NOMO-1 treated with dmso at 0.1 percent for 144 hours (cell line): ENCODE results near the gene ZDHHC4.
"Not testable (repeated sequence)": the region's sequence is repeated elsewhere in the genome, so short reads cannot be mapped to it uniquely, and the experiment has no call there.

ENCODE experiments used
- DNase-seq: peaks from one replicate; lab custom pipeline; 2025; ENCODE audit not compliant: unreplicated experiment; lab: John Stamatoyannopoulos, UW

ZDHHC4 gene

GRCh38 chr7:6559896-6560295 lies 17.4 kb upstream of the ZDHHC4 start:
- DNase-seq, result no peak

DNA sequence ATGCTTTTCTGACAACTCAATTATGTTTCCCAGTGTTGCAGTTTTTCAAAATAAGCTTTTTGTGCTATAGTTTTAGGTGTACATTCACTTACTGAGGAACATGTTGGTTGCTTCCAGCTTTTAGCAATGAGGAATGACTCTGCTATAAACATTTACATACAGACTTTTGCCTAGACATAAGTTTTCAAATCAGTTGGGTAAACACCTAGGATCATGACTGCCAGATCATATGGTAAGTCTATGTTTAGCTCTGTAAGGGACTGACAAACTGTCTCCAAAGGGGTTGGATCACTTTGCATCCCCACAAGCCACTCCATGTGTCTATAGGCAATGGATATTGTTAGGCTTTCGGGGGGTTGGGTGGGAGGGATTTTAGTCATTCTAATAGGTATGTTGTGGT lies 15.1 kb upstream of the ZDHHC4 start:
- DNase-seq, result no peak

GRCh38 chr7:6563936-6564770 lies 13.1 kb upstream of the ZDHHC4 start:
- DNase-seq, result no peak

DNA sequence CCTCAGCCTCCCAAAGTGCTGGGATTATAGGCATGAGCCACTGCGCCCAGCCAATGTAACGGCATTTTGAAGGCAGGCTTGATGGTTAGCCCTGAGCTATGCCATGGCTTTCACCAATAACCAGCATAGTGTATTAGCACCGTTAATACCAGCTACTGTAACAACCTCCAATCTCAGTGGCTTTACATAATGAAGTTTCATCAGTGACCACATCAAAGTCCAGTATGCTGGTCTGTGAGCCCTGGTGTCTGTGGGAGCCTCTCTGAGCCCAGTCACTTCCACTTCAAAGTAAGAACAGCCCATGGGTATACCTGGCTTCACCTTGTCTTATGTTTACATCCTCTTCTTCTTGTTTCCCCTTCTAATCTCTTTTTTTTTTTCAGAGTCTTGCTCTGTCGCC lies 11.6 kb upstream of the ZDHHC4 start:
- DNase-seq, result no peak

- no peak for DNase-seq
Measured at GRCh38 chr7:6567886-6568285, 9.4 kb upstream of the ZDHHC4 start.

DNA sequence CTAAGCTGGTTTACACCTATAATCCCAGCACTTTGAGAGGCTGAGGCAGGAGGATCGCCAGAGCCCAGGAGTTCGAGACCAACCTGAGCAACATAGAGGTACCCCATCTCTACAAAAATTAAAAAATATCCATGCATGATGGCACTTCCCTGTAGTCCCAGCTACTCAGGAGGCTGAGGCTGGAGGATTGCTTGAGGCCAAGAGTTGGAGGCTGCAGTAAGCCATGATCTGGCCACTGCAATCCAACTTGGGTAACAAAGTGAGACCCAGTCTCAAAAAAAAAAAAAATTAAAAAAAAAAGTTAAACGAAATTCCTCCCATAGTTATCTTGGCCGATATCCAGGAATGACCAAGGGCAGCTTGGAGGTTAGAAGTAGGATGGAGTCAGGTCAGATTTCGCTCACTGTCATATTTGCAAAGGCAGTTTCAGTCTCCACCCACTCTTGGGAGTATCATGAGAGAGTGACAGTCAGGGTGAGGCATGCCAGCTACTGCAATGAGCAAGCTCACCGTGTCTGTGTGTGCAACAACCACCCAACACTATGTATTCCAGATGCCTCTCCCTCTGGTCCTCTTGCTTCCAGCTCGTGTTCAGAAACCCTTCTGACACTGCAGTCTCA lies 6.0 kb upstream of the ZDHHC4 start:
- no peak for DNase-seq

DNA sequence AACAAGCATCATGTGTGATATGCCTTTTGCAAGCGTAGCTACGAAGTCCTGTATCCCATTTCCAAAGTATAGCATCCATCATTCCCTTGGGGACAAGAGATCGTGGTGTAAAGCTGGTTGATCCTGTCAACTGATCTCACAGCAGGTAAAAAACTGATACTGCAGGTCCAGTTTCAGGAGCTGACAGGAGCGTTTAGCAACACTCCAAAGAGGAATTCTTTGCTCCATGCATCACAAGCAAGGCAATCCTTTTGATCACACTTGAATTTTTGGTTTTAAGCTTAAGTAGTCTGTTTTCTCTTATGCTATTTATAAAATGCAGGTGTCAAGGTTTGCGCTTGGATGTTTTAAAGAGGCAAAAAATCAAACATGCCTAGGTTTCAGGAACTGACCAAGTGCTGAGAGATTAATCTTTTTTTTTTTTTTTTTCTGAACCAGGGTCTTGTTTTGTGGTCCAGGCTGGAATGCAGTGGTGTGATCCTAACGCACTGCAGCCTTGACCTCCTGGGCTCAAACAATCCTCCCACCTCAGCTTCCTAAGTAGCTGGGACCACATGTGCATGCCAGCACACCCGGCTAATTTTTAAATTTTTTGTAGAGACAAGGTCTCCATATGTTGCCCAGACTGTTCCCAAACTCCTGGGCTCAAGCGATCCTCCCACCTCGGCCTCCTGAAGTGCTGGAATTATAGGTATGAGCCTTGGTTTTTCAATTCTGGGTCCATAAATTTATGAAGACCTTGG lies 1.8 kb upstream of the ZDHHC4 start:
- DNase-seq, result no peak

DNA sequence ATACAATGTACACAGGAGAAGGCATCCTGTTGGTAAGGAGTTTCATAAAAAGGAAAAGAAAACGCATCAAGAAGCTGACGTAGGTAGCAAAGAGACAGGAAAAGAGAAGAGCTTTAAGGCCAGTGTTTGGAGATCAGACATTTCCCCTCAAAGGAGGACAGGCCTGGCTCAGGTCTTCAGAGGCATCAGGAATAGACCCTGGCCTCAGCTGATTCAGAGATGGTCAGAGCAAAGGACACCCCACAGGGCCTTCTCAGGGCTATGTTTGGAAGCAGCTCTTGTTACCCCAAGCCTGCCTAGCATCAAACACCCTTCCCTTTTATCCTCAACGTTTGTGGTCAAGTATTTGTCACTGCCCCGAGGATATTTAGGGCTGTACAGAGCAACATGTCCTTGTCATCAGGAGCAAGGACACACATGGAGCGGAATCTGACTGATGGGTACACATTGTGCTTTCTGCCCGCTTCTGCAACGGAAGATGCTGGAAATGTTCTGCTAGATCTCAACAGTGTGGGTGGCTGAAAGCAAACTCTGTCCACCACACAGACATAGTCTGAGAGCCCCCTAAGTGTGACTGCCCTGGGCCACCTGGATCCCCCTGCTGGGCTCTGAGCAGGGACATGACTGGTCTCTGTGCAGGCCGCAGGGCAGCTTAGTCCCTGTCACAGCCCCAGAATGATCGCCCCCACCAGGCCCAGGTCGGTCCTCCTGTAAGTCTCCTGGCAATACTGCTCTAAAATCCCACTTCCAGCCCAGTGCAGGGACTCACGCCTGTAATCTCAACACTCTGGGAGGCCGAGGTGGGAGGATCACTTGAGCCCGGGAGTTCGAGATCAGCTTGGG lies 1.0 kb upstream of the ZDHHC4 start:
- DNase-seq, result no peak

- not testable (repeated sequence) for DNase-seq
Measured at GRCh38 chr7:6576867-6577368, 336 bp upstream of the ZDHHC4 start.

GRCh38 chr7:6578114-6579084 lies 1.1 kb downstream of the ZDHHC4 start:
- DNase-seq, result no peak

DNA sequence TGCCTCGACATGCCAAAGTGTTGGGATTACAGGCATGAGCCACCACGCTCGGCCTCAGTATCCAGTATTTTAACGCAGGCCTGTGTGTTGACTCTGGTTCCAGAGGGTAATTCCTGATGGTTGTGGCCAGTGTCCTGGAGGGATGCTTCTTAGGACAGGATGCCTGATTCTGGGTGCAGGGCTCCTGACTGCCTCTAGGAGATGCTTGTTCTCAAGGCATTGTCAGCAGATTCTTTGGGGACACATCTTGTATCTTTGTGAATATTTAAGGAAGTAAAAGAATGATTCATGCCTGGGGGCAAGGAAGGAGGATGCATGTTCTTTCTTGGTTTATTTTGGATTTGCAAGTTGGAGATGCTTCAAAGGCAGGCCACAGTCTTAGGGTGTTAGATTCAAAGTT lies 2.2 kb downstream of the ZDHHC4 start:
- DNase-seq, result no peak

DNA sequence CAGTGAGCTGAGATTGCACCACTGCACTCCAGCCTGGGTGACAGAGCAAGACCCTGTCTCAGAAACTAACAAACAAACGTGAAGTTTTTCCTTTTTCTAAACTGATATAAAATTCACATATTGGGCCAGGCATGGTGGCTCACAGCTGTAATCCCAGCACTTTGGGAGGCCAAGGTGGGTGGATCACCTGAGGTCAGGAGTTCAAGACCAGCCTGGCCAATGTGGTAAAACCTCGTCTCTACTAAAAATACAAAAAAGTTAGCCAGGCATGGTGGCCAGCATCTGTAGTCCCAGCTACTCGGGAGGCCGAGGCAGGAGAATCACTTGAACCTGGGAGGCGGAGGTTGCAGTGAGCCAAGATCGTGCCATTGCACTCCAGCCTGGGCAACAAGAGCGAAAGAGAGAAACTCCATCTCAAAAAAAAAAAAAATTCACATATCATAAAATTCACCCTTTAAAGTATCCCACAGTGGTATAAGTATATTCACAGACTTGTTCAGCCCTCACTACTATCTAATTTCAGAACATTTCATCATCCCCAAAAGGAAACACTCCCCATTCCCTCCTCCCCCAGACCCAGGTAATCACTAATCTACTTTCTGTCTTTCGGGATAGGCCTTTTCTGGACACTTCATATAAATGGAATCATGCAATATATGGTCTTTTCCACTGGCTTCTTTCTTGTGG lies 8.6 kb downstream of the ZDHHC4 start:
- DNase-seq, result not testable (repeated sequence)

GRCh38 chr7:6588566-6588965 lies 11.3 kb downstream of the ZDHHC4 start:
- DNase-seq, result no peak

GRCh38 chr7:6589151-6589828 lies 12.0 kb downstream of the ZDHHC4 start:
- DNase-seq, result no peak

GRCh38 chr7:6589829-6590644 lies 12.8 kb downstream of the ZDHHC4 start, which contains the start of gene INTS15:
Gene INTS15 (plus strand): TSS chr7:6590021. CDS start chr7:6590284, 263 bp downstream.
- peak; percentile 68 for DNase-seq

DNA sequence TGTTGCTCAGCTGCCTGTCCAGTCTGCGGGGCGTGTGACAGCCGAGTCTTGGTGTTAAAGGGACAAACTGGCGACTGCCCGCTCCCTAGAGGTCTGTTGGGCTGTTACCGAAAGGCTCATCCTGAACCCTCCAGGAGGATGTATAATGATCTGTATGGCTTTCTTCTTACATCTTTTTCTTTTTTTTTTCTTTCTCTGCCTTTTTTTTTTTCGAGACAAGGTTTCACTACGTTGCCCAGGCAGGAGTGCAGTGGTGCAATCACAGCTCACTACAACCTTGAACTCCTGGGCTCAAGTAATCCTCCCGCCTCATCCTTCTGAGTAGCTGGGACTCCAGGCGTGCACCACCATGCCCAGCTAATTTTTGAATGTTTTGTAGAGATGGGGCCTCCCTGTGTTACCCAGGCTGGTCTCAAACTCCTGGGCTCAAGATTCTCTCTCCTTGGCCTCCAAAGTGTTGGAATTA lies 13.4 kb downstream of the ZDHHC4 start:
- DNase-seq, result no peak

DNA sequence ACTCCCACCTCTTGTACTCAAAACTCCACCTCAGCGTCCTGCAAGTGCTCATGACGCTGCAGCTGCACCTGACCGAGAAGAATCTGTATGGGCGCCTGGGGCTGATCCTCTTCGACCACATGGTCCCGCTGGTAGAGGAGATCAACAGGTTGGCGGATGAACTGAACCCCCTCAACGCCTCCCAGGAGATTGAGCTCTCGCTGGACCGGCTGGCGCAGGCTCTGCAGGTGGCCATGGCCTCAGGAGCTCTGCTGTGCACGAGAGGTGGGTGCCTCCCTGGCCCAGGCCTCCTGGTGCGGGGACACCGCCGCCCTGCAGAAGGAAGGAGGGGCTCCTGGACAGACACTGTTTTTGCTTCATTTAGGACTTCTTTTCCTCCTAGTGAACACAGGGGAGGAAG lies 22.8 kb downstream of the ZDHHC4 start:
- DNase-seq, result no peak
